Liver (tissue), 9 donors: Measurements from ENCODE around the gene MAST2. TPM values are rescaled to one million over a fixed set of nuclear protein-coding genes. Genes with fewer than 3 reads are reported as not detected.

Experiments
- DNase-seq: peaks from one replicate; pipeline ENCODE4 v3.0.0-alpha.2; 2017; ENCODE audit warnings: low spot score
- H3K27ac ChIP-seq, 2 donors: one replicate each; pipeline ENCODE4 v1.7.0; 2013; ENCODE audit warnings: inconsistent platforms in 2 of 2, low read length in 2 of 2, control low read depth in 1 of 2, low read depth in 1 of 2, mild to moderate bottlenecking in 1 of 2
- H3K27me3 ChIP-seq, 4 donors: one replicate each; pipeline versions ENCODE4 v1.6.1 to v1.7.0; 2013; ENCODE audit warnings: low read length in 3 of 4, inconsistent platforms in 1 of 4, mild to moderate bottlenecking in 1 of 4, moderate library complexity in 1 of 4; ENCODE audit not compliant: control insufficient read depth in 4 of 4, insufficient read depth in 4 of 4
- H3K36me3 ChIP-seq, 4 donors: one replicate each; pipeline versions ENCODE4 v1.6.1 to v1.7.0; 2013; ENCODE audit warnings: low read length in 3 of 4, mild to moderate bottlenecking in 3 of 4, low read depth in 1 of 4, moderate library complexity in 1 of 4; ENCODE audit not compliant: control insufficient read depth in 4 of 4, insufficient read depth in 3 of 4
- H3K4me1 ChIP-seq, 4 donors: one replicate each; pipeline versions ENCODE4 v1.6.1 to v1.7.0; 2013; ENCODE audit warnings: low read length in 3 of 4, mild to moderate bottlenecking in 3 of 4, moderate library complexity in 1 of 4; ENCODE audit not compliant: control insufficient read depth in 4 of 4, insufficient read depth in 4 of 4
- H3K4me3 ChIP-seq, 3 donors: one replicate each; pipeline versions ENCODE4 v1.6.1 to v1.7.0; 2013; ENCODE audit warnings: low read length in 3 of 3, control low read depth in 1 of 3, low read depth in 1 of 3, mild to moderate bottlenecking in 1 of 3
- H3K9ac ChIP-seq, 2 donors: one replicate each; pipeline ENCODE4 v1.7.0; 2013; ENCODE audit warnings: low read length in 2 of 2, mild to moderate bottlenecking in 2 of 2, moderate library complexity in 2 of 2, control low read depth in 1 of 2, low read depth in 1 of 2
- H3K9me3 ChIP-seq, 4 donors: one replicate each; pipeline versions ENCODE4 v1.6.1 to v1.7.0; 2013; ENCODE audit warnings: low read length in 3 of 4; ENCODE audit not compliant: control insufficient read depth in 4 of 4
- ATF3 ChIP-seq: IDR thresholded peaks from 2 replicates; pipeline ENCODE4 v1.6.1; 2016; ENCODE audit warnings: antibody characterized with exemption
- EGR1 ChIP-seq, 2 donors: IDR thresholded peaks; 2 replicates each; pipeline ENCODE4 v1.6.1; 2016 to 2018; ENCODE audit warnings: antibody characterized with exemption in 2 of 2, low read depth in 2 of 2
- FOXA1 ChIP-seq: IDR thresholded peaks from 2 replicates; pipeline ENCODE4 v1.6.1; 2016; ENCODE audit warnings: antibody characterized with exemption
- FOXA2 ChIP-seq: IDR thresholded peaks from 2 replicates; pipeline ENCODE4 v1.6.1; 2016; ENCODE audit warnings: antibody characterized with exemption
- GABPA ChIP-seq, 2 donors: IDR thresholded peaks in 1 of 2; conservative IDR thresholded peaks in 1 of 2; 2 replicates each; pipeline ENCODE4 v1.6.1; 2016; ENCODE audit warnings: antibody characterized with exemption in 2 of 2, mild to moderate bottlenecking in 1 of 2, moderate library complexity in 1 of 2
- HNF4A ChIP-seq, 2 donors: conservative IDR thresholded peaks; 2 replicates each; pipeline ENCODE4 v1.6.1; 2016; ENCODE audit warnings: antibody characterized with exemption in 2 of 2, mild to moderate bottlenecking in 2 of 2
- HNF4G ChIP-seq: IDR thresholded peaks from 2 replicates; pipeline ENCODE4 v1.6.1; 2016; ENCODE audit warnings: antibody characterized with exemption
- JUND ChIP-seq, 2 donors: IDR thresholded peaks; 2 replicates each; pipeline ENCODE4 v1.6.1; 2016; ENCODE audit warnings: antibody characterized with exemption in 2 of 2
- MAX ChIP-seq: IDR thresholded peaks from 2 replicates; pipeline ENCODE4 v1.6.1; 2016; ENCODE audit warnings: antibody characterized with exemption
- NR2F2 ChIP-seq: IDR thresholded peaks from 2 replicates; pipeline ENCODE4 v1.6.1; 2016; ENCODE audit warnings: antibody characterized with exemption
- RAD21 ChIP-seq, 2 donors: IDR thresholded peaks; 2 replicates each; pipeline ENCODE4 v1.6.1; 2016; ENCODE audit warnings: antibody characterized with exemption in 2 of 2, mild to moderate bottlenecking in 2 of 2
- RXRA ChIP-seq, 2 donors: IDR thresholded peaks; 2 replicates each; pipeline ENCODE4 v1.6.1; 2017 to 2018; ENCODE audit warnings: antibody characterized with exemption in 2 of 2, mild to moderate bottlenecking in 1 of 2
- SP1 ChIP-seq: IDR thresholded peaks from 2 replicates; pipeline ENCODE4 v1.6.1; 2018; ENCODE audit warnings: antibody characterized with exemption, mild to moderate bottlenecking
- TAF1 ChIP-seq: conservative IDR thresholded peaks from 2 replicates; pipeline ENCODE4 v1.6.1; 2016; ENCODE audit warnings: antibody characterized with exemption, mild to moderate bottlenecking
- YY1 ChIP-seq: IDR thresholded peaks from 2 replicates; pipeline ENCODE4 v1.6.1; 2016; ENCODE audit warnings: antibody characterized with exemption, mild to moderate bottlenecking
- ZBTB33 ChIP-seq: IDR thresholded peaks from 2 replicates; pipeline ENCODE4 v1.6.1; 2016; ENCODE audit warnings: antibody characterized with exemption
- WGBS: extraction: QIAGEN DNeasy Blood & Tissue Kit; methylation state at CpG from one replicate; pipeline ENCODE4 v1.1.7; 2013; 5-methylcytosine and 5-hydroxymethylcytosine counted together
- polyA plus RNA-seq, 2 donors: library from polyadenylated mRNA; stranded (reverse) in 1 of 2; unstranded in 1 of 2; fragments of 200-250 nt in 1 of 2; fragments of >200 nt in 1 of 2; fragmentation: Nextera tagmentation in 1 of 2; extraction: Ambion mirVana in 1 of 2; gene quantifications; one replicate each; pipeline versions ENCODE4 v1.2.1 to v1.2.3, GENCODE V29; 2013 to 2015
- total RNA-seq, 2 donors: library from RNA; depleted of rRNA; stranded (reverse); fragments of >200 nt; gene quantifications; one replicate each; pipeline ENCODE4 v1.2.3, GENCODE V29; 2014
- TF ChIP-seq, protein P1 (sequence below): fragments of 150-350 bp; IDR thresholded peaks from 2 replicates; pipeline ENCODE4 v1.5.1; 2017; ENCODE audit warnings: improper control_type of control experiment, low read depth, low read length; ENCODE audit not compliant: missing input control
- TF ChIP-seq, protein P2 (sequence below): IDR thresholded peaks from 2 replicates; pipeline ENCODE4 v1.6.1; 2016; ENCODE audit warnings: antibody characterized with exemption, mild to moderate bottlenecking
- donor health status: healthy.
- donor health status: healthy.
- donor health status: healthy.
- donor health status: healthy.
- donor health status: healthy.

MAST2 gene
- total and polyA plus RNA-seq, 4 donors = 4.8 to 9.6 (median 5.7) TPM

DNA sequence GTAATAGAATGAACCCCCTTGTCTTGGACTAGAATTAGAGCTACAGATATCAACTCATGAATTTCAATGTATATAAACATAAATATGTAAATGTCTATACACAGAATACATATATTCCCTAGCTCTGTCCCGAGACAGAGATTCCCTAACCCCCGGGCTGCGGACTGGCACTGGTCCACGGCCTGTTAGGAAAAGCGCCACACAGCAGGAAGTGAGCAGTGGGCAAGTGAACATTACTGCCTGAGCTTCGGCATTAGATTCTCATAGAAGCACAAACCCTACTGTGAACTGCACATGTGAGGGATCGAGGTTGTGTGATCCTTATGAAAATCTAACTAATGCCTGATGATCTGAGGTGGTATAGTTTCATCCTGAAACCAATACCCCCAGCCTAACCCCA, 277.8 kb downstream of the MAST2 start:
- no peak overlapping the region for H3K9ac ChIP-seq
- no peak overlapping the region for H3K27ac ChIP-seq
- H3K4me3 ChIP-seq = no peak overlapping the region
- no peaks in the 10 kb centered on the region for H3K4me1 ChIP-seq
- H3K36me3 ChIP-seq = no peaks in the 10 kb centered on the region
- no peaks in the 10 kb centered on the region for H3K27me3 ChIP-seq
- TF ChIP-seq, protein P1, sequence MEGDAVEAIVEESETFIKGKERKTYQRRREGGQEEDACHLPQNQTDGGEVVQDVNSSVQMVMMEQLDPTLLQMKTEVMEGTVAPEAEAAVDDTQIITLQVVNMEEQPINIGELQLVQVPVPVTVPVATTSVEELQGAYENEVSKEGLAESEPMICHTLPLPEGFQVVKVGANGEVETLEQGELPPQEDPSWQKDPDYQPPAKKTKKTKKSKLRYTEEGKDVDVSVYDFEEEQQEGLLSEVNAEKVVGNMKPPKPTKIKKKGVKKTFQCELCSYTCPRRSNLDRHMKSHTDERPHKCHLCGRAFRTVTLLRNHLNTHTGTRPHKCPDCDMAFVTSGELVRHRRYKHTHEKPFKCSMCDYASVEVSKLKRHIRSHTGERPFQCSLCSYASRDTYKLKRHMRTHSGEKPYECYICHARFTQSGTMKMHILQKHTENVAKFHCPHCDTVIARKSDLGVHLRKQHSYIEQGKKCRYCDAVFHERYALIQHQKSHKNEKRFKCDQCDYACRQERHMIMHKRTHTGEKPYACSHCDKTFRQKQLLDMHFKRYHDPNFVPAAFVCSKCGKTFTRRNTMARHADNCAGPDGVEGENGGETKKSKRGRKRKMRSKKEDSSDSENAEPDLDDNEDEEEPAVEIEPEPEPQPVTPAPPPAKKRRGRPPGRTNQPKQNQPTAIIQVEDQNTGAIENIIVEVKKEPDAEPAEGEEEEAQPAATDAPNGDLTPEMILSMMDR = no peak
- TF ChIP-seq EGR1 (IDR thresholded peaks at IDR 0.05; ENCODE audit: low read depth in 2 of 2) (no peak), FOXA1 (no peak), TAF1 (no peak), ZBTB33 (no peak), YY1 (no peak), ATF3 (no peak), HNF4G (no peak), SP1 (no peak), RAD21 (IDR thresholded peaks at IDR 0.05) (no peak), GABPA (IDR thresholded peaks at IDR 0.05 in 1 of 2, conservative IDR thresholded peaks at IDR 0.05 in 1 of 2) (no peak), MAX (no peak), HNF4A (conservative IDR thresholded peaks at IDR 0.05) (no peak), NR2F2 (no peak), JUND (IDR thresholded peaks at IDR 0.05) (no peak), RXRA (IDR thresholded peaks at IDR 0.05) (no peak), FOXA2 (no peak)
- TF ChIP-seq, protein P2, sequence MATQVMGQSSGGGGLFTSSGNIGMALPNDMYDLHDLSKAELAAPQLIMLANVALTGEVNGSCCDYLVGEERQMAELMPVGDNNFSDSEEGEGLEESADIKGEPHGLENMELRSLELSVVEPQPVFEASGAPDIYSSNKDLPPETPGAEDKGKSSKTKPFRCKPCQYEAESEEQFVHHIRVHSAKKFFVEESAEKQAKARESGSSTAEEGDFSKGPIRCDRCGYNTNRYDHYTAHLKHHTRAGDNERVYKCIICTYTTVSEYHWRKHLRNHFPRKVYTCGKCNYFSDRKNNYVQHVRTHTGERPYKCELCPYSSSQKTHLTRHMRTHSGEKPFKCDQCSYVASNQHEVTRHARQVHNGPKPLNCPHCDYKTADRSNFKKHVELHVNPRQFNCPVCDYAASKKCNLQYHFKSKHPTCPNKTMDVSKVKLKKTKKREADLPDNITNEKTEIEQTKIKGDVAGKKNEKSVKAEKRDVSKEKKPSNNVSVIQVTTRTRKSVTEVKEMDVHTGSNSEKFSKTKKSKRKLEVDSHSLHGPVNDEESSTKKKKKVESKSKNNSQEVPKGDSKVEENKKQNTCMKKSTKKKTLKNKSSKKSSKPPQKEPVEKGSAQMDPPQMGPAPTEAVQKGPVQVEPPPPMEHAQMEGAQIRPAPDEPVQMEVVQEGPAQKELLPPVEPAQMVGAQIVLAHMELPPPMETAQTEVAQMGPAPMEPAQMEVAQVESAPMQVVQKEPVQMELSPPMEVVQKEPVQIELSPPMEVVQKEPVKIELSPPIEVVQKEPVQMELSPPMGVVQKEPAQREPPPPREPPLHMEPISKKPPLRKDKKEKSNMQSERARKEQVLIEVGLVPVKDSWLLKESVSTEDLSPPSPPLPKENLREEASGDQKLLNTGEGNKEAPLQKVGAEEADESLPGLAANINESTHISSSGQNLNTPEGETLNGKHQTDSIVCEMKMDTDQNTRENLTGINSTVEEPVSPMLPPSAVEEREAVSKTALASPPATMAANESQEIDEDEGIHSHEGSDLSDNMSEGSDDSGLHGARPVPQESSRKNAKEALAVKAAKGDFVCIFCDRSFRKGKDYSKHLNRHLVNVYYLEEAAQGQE = no peak
- WGBS = 82% methylated on average over 7 of the region's 7 CpGs
- H3K9me3 ChIP-seq = no peaks in the 10 kb centered on the region
- DNase-seq = no peak
